HG02852 (cell line): ENCODE measurements around the gene AKIP1.

ENCODE experiments used
- ATAC-seq: cut with Tn5 transposase; IDR thresholded peaks from one replicate; pipeline ENCODE4 v1.9.1; 2021; ENCODE audit warnings: mild to moderate bottlenecking, moderate library complexity; ENCODE audit not compliant: unreplicated experiment

The AKIP1 gene

GRCh38 chr11:8956860-8957259 is 45.9 kb downstream of the AKIP1 start:
- ATAC-seq: no peak

GRCh38 chr11:8959546-8960166 is 48.7 kb downstream of the AKIP1 start:
- peak; percentile 39 for ATAC-seq

GRCh38 chr11:8961401-8961800 is 50.4 kb downstream of the AKIP1 start:
- ATAC-seq: no peak

GRCh38 chr11:8962841-8963240 is 51.9 kb downstream of the AKIP1 start:
- ATAC-seq: no peak

GRCh38 chr11:8963569-8964323 is 52.8 kb downstream of the AKIP1 start:
- peak; percentile 67 for ATAC-seq

GRCh38 chr11:8964324-8965320 is 53.6 kb downstream of the AKIP1 start, which contains the start of gene TMEM9B:
Gene TMEM9B (minus strand): TSS chr11:8964442. CDS start chr11:8964313, 129 bp downstream.
- ATAC-seq: peak; percentile 81

- no peak for ATAC-seq
These were observed 56.2 kb downstream of the AKIP1 start for GRCh38 chr11:8967184-8967583.
